GM19035 (cell line): Measurements from ENCODE around the gene HTT-AS.
"Not testable (repeated sequence)": the region's sequence is repeated elsewhere in the genome, so short reads cannot be mapped to it uniquely, and the experiment has no call there.

ENCODE experiments used
- ATAC-seq: cut with Tn5 transposase; IDR thresholded peaks from one replicate; pipeline ENCODE4 v1.9.1; 2021; ENCODE audit not compliant: unreplicated experiment

The HTT-AS gene

DNA sequence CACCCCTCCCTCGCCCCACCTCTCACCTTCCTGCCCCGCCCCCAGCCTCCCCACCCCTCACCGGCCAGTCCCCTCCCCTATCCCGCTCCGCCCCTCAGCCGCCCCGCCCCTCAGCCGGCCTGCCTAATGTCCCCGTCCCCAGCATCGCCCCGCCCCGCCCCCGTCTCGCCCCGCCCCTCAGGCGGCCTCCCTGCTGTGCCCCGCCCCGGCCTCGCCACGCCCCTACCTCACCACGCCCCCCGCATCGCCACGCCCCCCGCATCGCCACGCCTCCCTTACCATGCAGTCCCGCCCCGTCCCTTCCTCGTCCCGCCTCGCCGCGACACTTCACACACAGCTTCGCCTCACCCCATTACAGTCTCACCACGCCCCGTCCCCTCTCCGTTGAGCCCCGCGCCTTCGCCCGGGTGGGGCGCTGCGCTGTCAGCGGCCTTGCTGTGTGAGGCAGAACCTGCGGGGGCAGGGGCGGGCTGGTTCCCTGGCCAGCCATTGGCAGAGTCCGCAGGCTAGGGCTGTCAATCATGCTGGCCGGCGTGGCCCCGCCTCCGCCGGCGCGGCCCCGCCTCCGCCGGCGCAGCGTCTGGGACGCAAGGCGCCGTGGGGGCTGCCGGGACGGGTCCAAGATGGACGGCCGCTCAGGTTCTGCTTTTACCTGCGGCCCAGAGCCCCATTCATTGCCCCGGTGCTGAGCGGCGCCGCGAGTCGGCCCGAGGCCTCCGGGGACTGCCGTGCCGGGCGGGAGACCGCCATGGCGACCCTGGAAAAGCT lies at the start of gene HTT-AS, which contains the start of gene HTT:
TSS of gene HTT-AS (minus strand) at position 461 of the 768 bp plus-strand sequence.
TSS of gene HTT (plus strand) at position 604 of the 768 bp plus-strand sequence. CDS start at position 749, 145 bp downstream.
- ATAC-seq, result peak; percentile 76

DNA sequence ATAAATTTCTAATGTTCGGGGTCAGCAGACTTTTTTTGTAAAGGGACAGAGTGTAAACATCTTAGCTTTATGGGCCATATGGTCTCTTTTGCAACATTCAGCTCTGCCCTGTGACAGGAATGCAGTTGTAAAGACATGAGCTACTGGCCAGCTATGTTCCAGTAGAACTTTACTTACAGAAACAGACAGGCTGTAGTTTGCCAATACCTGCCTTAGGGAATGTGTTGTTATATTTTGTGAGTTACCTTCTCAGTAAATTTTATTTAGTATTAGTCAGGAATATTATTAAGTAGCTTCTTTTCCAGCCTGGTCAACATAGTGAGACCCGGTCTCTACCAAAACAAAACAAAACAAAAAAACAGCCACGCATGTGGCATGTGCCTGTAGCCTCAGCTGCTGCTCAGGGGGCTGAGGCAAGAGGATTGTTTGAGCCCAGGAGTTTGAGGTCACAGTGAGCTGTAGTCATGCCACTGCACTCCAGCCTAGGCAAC lies 48.9 kb upstream of the HTT-AS start:
- no peak for ATAC-seq

DNA sequence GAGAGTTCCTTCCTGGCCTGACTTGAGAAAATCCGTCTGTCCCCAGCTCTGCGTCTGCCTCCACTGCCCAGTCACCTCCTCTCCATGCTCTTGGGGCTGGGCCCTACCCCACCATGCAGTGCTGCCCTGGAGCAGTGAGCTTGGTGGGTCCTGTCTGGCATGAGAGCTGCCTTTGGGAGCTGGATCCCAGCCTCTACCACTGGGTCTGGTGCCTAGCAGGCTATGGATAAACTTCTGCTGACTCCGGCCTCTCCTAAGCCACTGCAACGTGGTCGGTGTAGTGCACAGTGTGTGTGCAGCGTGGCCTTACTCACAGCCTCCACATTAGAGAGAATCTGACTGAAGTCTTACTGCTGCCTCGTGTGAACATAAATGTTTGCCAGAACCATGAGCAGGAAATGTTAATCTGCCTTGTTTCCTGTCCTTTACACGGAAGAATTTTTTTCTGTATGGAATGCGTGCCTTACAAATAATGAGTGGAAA lies 47.8 kb upstream of the HTT-AS start:
- no peak for ATAC-seq

DNA sequence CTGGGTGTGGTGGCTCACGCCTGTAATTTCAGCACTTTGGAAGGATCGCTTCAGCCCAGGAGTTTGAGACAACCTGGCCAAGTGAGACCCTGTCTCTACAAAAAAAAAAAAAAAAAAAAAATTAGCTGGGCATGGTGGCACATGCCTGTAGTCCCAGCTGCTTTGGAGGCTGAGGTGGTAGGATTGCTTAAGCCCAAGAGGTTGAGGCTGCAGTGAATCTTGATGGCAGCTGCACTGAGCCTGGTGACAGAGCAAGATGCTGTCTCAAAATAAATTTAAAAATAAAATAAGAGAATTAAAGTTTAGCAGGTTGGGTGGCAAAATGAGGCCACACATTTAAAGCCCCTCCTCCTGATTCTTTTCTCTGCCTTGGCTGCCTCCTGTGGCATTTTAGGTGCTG lies 47.3 kb upstream of the HTT-AS start:
- no peak for ATAC-seq

DNA sequence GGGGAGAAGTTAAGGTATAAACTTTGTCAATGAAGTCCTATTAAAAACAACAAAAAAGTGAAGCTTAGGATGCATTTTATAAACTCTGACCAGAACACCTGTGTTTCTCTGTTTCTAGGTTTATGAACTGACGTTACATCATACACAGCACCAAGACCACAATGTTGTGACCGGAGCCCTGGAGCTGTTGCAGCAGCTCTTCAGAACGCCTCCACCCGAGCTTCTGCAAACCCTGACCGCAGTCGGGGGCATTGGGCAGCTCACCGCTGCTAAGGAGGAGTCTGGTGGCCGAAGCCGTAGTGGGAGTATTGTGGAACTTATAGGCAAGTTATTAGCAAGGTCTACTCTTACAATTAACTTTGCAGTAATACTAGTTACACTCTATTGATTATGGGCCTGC lies 46.8 kb upstream of the HTT-AS start:
- no peak for ATAC-seq

DNA sequence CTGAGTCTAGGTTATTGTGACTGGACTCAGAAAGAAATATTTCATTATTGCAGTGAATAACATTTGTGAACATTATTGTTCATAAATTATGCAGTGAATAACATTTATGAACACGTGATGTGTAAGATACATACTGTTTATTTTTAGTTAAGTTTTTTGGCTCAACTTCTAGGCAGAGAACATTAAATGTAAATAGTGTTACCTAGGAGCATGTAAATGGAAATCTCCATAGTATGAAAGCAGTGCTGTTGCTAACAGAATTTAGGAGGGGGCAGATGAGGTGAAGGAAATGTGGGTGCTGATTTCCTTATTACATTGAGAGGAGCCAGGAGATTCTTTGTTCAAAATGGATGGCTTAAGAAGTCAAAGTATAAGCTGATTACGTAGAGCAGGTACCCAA lies 45.1 kb upstream of the HTT-AS start:
- no peak for ATAC-seq

DNA sequence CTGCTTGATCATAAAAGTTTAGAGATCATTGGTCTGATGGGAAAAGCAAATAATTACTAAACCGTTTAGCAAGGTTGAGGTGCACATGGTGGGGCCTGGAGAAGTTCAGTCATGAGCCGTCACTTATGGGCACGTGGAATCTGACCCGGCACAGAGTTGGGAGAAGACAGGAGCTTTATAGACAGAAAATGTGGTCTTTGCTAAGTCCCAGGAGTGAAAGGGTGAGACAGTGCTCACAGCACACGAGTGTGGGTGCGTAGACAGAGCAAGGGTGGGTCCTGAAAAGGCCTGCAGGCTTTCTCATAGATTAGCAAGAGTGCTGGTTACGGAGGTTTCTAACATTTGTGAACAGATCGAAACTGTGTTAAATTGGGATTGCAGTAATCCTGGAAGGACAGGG lies 44.0 kb upstream of the HTT-AS start:
- ATAC-seq, result no peak

DNA sequence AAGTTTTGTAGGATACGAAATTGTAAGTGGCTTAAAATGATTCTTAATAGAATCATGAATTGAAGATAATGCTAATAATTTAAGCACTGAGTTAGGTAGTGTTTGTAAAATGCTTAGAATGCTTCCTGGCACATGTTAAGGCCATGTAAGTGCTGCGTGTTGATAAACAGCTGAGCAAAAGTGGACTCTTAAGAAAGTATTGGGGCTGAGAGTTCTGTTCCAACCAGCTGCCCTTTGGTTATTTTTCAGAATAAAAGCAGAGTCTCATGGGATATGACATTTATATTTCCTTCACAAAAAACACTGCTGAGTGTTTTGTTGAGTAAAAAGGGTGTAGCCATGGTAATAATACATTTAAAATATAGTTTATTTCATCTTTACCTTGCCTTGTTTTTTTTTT lies 42.6 kb upstream of the HTT-AS start:
- no peak for ATAC-seq

DNA sequence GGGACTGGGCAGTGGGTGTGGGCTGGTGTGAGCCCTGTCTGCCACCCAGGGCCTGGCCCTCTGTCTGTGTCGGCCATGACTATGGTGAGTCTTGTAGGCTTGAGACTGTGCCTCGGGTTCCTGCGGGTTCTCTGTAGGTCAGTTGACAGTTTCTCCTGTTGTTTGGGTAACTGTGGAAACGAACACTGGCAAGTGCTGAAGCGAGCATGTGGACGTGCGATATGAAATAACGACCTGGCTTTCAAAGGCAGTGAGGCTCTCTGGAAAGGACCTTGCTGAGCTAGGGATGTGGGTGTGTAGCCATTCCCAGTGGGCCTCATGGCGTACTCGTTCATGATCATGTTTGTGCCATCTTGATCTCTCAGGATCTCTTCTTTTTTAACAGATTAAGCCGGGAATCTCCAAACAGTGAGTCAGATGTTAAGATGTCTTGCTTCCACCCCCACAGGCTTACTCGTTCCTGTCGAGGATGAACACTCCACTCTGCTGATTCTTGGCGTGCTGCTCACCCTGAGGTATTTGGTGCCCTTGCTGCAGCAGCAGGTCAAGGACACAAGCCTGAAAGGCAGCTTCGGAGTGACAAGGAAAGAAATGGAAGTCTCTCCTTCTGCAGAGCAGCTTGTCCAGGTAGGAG lies 41.4 kb upstream of the HTT-AS start:
- no peak for ATAC-seq

DNA sequence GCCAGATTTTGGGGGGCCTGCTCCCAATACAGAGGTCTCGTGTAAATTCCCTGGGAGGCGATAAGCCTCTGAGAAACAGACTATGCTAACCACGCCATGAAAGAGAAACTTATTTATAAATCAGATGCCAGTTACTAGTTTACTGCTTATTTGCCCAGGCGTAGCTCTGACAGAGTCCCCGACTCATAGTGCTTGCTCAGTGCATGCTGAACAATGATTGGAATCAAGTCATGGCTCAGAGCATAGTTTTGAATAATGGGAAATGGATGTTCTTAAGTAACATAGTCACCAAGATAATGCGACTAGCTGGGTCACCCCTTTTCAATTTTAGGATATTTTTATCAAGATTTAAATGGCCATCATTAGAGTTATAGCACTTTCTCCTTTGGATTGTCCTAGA lies 40.0 kb upstream of the HTT-AS start:
- no peak for ATAC-seq

DNA sequence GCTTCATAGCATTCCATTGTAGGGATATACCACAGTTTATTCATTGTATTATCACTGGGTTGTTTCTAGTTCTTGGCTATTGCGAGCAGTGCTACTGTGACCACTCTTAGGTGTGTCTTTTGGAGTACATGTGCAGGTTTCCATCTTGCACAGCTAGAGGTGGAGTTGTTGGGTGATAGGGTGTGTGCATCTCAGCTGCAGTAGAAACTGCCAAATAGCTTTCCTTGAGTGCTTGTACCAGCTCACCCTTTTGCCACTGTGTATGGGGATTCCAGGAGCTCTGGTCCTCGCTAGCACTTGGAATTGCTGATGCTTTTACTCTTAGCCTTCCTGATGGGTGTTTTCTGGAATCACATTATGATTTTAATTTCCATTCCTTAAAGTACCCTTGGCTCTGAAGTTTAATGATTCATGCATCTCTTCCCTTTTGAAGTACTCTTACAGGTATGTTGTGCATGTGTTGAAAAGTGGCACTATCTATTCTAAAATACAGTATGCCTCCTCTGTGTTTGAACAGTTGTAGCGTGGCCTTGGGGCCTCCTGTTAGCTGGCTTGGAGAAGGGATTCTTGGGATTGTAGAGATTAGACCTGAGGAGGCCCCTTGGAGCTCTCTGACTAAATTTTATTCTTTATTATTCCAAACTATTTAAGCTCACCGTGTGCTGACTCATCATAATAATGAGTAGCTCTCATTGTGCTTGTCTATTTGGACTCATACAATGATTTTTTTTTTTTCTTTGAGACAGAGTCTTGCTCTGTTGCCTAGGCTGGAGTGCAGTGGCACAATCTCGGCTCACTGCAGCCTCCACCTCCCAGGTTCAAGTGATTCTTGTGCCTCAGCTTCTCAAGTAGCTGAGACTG lies 38.5 kb upstream of the HTT-AS start:
- no peak for ATAC-seq

DNA sequence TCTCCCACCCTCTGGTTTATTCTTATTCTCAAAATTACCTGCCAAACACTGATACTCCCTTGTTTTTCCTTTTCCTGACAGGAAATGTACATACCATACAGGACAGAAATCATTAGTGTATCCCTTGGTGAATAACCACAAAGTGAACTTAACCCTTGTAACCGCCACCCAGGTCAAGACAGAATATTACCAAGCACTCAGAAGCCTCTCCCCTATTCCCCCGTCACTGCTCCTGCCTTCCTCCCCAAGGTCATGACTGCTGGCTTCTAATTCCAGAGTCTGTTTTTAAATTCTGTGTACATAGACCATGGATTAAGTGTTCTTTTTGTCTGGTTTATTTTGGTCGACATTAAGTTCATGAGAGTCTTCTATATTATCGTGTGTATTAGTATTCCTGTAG lies 37.9 kb upstream of the HTT-AS start:
- ATAC-seq, result no peak

DNA sequence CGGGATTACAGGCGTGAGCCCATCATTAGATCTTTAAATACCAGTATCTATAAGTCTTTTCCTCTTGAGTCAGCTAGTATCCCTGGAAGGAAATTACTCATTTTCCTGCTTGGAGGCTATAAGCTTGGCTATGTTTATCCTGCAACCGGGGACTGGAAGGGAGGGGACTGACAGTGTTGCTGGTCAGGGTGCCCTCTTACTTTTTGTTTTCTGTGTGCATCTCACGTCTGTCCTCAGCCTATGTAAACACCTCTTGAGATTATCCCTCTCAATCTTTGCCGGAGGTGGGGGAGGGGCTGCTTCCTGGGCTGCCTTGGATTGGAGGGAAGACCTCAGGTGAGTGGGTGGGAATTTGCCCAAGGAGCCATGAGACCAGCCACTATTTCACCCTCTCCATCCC lies 37.1 kb upstream of the HTT-AS start:
- ATAC-seq, result no peak

DNA sequence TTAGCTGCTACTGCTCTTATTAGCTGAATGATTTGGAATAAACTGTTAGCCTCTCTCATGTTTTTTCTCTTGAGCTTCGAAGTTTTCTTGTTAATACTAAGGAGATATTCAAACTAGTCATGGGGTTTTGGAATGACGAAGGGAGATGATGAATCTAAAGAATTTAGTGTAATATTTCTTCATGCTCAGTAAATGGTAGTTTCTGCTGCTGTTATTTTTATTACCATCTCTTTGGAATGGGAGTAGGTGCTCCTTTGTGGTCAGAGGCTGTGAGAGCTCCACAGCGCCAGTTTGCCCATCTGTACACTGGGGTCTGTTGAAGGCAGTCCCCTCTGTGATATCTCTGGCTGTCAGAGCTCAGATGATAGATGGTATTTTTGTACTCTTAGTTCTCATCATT lies 33.9 kb upstream of the HTT-AS start:
- no peak for ATAC-seq

DNA sequence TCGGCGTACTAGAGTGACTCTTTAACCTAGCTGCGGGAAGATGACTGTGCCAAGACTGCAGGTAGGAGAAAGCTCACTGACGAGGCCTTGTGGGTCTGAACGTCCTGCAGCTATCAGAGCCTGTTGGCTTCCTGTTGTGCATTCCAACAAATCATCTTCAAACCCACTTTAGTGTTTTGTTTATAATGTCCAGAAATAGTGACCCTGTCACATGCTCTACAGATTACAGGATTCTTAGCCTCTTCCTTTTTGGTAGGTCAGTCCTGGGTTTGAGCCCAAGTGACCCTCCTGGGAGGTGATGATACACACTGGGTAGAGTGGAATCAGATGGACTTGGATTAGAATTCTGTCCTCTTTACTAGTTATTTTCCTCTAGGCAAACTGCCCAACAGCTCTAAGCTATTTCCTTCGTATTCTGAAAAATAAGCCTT lies 33.4 kb upstream of the HTT-AS start:
- ATAC-seq, result no peak

DNA sequence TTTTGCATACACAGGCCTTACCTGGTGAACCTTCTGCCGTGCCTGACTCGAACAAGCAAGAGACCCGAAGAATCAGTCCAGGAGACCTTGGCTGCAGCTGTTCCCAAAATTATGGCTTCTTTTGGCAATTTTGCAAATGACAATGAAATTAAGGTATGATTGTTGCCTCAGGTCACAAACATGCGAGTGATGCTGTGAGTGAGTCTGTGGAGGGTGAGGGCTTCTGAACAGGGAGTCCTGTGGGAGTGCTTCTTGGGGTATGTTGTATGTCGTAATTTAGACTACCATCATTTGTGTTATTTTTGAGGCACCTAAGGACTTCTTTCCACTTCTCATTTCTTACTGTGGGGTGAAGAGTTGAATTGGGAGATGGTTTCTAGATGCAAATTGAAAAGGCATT lies 32.9 kb upstream of the HTT-AS start:
- ATAC-seq, result no peak

DNA sequence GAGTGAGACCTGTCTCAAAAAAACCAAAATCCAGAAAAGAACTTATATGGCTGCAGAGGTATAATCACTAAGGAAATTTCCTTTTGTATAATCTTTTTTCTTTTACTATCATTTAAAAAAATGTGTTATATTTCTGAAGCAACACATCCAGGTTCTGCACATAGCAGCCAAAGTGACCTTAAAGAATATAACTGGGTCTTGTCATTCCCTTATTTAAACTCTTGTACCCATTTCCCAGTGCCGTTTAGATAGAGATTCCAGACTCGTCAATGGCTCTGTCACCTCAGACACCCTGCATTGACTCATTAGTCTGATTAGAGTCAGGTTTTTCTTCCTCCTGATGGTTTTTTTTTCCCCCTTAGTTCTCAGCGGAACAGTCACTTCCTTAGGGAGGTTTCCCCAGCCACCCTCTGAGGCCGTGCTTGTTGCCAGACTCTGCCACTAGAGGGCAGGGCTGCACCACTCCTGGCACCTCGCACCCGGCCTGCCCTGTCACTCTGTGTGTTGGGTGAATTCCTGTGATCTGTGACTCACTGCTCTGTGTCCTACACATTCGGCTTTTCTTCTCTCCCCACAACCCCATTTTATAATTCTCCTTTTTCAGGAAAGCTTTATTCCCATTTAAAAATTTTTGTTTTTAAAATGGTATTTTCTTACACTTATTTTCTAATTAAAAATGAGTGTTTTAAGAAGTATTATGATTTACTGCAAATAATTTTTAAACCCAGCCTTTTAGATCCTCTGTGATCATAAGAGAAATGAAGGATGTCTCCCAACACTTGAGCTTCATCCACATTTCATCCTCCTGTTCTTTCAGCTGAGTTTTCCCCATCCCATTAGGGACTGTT lies 32.2 kb upstream of the HTT-AS start:
- ATAC-seq, result peak; percentile 91

DNA sequence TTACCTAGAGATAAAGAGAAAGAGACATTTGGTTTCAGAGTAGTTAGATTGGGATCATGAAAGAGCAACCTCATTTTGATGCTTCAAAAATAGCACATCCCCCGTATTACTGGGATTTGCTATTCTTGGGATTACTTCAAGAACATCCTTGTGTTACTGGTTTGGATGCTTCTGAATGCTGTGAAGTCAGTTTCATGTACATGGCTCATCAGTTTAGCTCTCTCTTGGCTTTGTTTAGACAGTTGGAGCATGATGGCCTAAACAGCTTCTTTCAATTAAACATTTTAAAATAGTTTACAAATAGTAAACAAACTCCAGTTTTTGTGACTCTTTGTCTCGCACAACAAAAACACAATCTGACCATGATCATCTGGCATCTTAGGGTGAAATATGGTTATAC lies 24.0 kb upstream of the HTT-AS start:
- ATAC-seq, result no peak

DNA sequence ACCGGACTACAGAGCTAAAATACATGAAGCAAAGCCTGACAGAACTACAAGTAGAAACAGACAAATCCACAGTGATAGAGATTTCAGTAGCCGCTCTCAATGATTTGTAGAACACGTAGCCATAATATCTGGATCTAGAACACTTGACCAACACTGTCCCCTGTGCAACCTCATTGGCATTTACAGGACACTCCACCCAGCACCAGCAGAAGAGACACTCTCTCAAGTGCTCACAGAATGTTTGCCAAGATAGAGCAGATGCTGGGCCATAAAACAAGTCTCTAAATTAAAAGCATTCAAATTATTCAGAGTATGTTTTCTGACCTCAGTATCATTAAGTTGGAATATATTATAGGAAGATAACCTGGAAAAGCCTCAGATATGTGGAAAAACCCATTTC lies 21.9 kb upstream of the HTT-AS start:
- ATAC-seq, result no peak

DNA sequence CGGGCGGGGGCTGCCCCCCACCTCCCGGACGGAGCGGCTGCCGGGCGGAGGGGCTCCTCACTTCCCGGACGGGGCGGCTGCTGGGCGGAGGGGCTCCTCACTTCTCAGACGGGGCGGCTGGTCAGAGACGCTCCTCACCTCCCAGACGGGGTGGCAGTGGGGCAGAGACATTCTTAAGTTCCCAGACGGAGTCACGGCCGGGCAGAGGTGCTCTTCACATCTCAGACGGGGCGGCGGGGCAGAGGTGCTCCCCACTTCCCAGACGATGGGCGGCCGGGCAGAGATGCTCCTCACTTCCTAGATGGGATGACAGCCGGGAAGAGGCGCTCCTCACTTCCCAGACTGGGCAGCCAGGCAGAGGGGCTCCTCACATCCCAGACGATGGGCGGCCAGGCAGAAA lies 20.4 kb upstream of the HTT-AS start:
- ATAC-seq, result not testable (repeated sequence)
